Esophagus squamous epithelium (tissue), 5 donors: ENCODE data around the gene TTC28. TPM values are rescaled to one million over a fixed set of nuclear protein-coding genes. Genes with fewer than 3 reads are reported as not detected.

Experiments
- DNase-seq: peaks from one replicate; lab custom pipeline; 2025; lab: John Stamatoyannopoulos, UW
- H3K27ac ChIP-seq, 4 donors: fragments of 200-600 bp; sonication (generic); one replicate each; pipeline ENCODE4 v1.5.1; 2016 to 2019; ENCODE audit warnings: mild to moderate bottlenecking in 1 of 4
- H3K27me3 ChIP-seq, 4 donors: fragments of 200-600 bp; sonication (generic); 1 replicate in 3 of 4; 2 replicates in 1 of 4; pipeline versions ENCODE4 v1.5.1 to v1.6.0; 2017 to 2021; ENCODE audit warnings: antibody characterized with exemption in 1 of 4
- H3K36me3 ChIP-seq, 3 donors: fragments of 200-600 bp; sonication (generic); one replicate each; pipeline ENCODE4 v1.5.1; 2016 to 2019
- H3K4me1 ChIP-seq, 3 donors: fragments of 200-600 bp; sonication (generic); one replicate each; pipeline ENCODE4 v1.5.1; 2017 to 2019
- H3K4me3 ChIP-seq, 4 donors: fragments of 200-600 bp; sonication (generic); 1 replicate in 3 of 4; 2 replicates in 1 of 4; pipeline ENCODE4 v1.5.1; 2016 to 2019; ENCODE audit warnings: mild to moderate bottlenecking in 2 of 4, moderate library complexity in 1 of 4
- H3K9me3 ChIP-seq, 3 donors: fragments of 200-600 bp; sonication (generic); one replicate each; pipeline ENCODE4 v1.5.1; 2016 to 2019
- CTCF ChIP-seq, 6 experiments: fragments of 450-650 bp in 4 of 6; fragments of 200-600 bp in 2 of 6; sonication (generic) in 2 of 6; IDR thresholded peaks; one replicate each; pipeline ENCODE4 v1.5.1; 2016 to 2019; ENCODE audit warnings: antibody characterized with exemption in 6 of 6, mild to moderate bottlenecking in 4 of 6, moderate library complexity in 4 of 6
- POLR2A ChIP-seq, 4 donors: fragments of 450-650 bp; IDR thresholded peaks; one replicate each; pipeline ENCODE4 v1.6.1; 2017; ENCODE audit warnings: antibody characterized with exemption in 4 of 4, mild to moderate bottlenecking in 4 of 4, moderate library complexity in 3 of 4
- whole genome bisulfite sequencing, 2 donors: methylation state at CpG; one replicate each; pipeline ENCODE4 v1.1.5; 2018; 5-methylcytosine and 5-hydroxymethylcytosine counted together
- intact Hi-C: fragments of 100-400 bp; cut with DNase I; formaldehyde crosslinking; loops from one replicate; pipeline ENCODE4 v1.15.0; 2022
- total RNA-seq, 4 donors: library from RNA; depleted of rRNA; stranded (reverse); fragments of >200 nt; gene quantifications; one replicate each; pipeline ENCODE4 v1.1.0, GENCODE V29; 2016
- donor health status: DM: yes; HTN: yes; CAD: no.

TTC28 gene
- total RNA-seq, 4 donors from 2014 or later, result 6.0 to 21.4 (median 7.7) TPM

DNA sequence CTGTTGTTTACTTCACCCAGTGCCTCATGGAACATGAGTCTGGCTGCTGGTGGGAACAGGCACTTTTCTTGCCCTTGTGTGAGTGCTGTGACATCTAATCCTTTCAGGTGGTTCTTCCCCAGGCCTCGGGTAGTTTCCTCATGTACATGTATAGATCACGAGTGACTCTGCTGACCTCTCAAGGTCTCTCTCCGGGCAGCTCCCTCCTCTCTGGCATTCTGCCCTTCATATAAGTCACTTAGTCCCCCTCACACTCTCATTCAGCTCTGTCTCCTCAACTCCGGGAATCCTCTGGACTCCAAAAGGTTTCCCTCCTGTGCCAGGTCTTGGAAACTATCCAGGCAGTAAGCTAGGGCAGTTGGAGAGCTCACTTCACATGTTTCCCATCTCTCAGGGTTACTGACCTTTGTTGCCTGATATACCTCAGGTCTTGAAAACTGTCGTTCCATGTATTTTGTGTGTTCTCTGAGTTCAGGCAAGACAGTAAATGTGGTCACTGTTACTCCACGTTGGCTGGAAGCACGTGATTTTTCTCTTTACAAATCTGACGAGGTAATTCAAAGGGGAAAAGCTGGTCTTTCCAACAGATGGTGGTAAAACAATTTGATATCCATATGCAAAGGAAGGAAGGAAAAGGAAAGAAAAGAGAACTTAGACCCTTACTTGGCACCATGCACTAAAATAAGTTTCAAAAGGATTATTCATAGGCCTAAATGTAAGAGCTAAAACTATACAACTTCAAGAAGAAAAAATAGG lies 720.1 kb downstream of the TTC28 start:
- H3K27ac ChIP-seq, result no peak overlapping the region
- WGBS, 2 donors, result 63 to 70% methylated on average over 8 of the region's 8 CpGs
- no peak overlapping the region for H3K4me3 ChIP-seq
- intact Hi-C loops, result no loop called here
- TF ChIP-seq CTCF (IDR thresholded peaks at IDR 0.05), result no peak
- no peak for TF ChIP-seq POLR2A (IDR thresholded peaks at IDR 0.05)
- peaks cover 0 to 7% (median 0%) of the 10 kb centered on the region in 3 donors for H3K4me1 ChIP-seq
- no peaks in the 10 kb centered on the region for H3K9me3 ChIP-seq
- no peaks in the 10 kb centered on the region for H3K27me3 ChIP-seq
- DNase-seq, result no peak
- no peaks in the 10 kb centered on the region for H3K36me3 ChIP-seq

DNA sequence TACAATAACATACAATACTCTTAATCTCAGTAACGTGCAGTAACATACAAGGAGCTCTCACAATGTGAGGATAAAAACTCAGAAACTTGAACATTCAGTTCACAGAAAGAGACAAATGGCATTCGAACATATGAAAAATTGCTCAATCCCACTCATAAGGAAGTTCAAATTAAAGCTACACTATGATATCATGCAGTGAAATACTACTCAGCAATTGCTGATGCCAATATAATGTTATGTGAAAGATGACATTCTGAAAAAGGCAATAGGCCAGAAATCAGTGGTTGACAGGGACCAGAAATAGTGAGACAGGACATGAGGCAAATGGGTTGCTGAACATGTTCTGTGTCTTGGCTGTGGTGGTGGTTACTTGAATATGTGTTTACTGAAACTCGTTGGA lies 726.9 kb downstream of the TTC28 start:
- Histone ChIP-seq H3K27me3 (no peaks in the 10 kb centered on the region), H3K27ac (no peak overlapping the region), H3K36me3 (peaks cover 0 to 2% (median 0%) of the 10 kb centered on the region in 3 donors), H3K4me3 (no peak overlapping the region), H3K4me1 (peaks cover 0 to 13% (median 0%) of the 10 kb centered on the region in 3 donors), H3K9me3 (no peaks in the 10 kb centered on the region)
- intact Hi-C loops, result no loop called here
- 53 to 69% methylated on average over 3 of the region's 3 CpGs for WGBS, 2 donors
- TF ChIP-seq POLR2A (IDR thresholded peaks at IDR 0.05) (no peak), CTCF (IDR thresholded peaks at IDR 0.05) (no peak)
- no peak for DNase-seq

DNA sequence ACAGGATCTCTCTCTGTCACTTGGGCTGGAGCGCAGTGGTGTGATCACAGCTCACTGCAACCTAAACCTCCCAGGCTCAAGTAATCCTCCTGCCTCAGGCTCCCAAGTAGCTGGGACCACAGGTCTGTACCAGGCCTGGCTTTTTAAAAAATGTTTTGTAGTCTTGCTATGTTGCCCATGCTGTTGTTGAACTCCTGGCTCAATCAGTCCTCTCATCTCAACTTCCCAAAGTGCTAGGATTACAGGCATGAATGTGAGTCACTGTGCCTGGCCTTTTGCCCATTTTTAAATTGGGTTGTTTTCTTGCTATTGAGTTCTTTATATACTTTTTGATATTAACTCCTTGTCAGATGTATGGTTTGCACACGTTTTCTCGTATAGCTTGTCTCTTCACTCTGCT lies 727.5 kb downstream of the TTC28 start:
- H3K36me3 ChIP-seq, result peaks cover 0 to 4% (median 0%) of the 10 kb centered on the region in 3 donors
- intact Hi-C loops, result no loop called here
- H3K27ac ChIP-seq, result no peak overlapping the region
- H3K9me3 ChIP-seq, result no peaks in the 10 kb centered on the region
- H3K27me3 ChIP-seq, result no peaks in the 10 kb centered on the region
- peaks cover 0 to 13% (median 0%) of the 10 kb centered on the region in 3 donors for H3K4me1 ChIP-seq
- no peak overlapping the region for H3K4me3 ChIP-seq
- DNase-seq, result no peak
- no peak for TF ChIP-seq CTCF (IDR thresholded peaks at IDR 0.05)
- TF ChIP-seq POLR2A (IDR thresholded peaks at IDR 0.05), result no peak
- WGBS, 2 donors, result 80 to 91% methylated on average over 3 of the region's 3 CpGs

DNA sequence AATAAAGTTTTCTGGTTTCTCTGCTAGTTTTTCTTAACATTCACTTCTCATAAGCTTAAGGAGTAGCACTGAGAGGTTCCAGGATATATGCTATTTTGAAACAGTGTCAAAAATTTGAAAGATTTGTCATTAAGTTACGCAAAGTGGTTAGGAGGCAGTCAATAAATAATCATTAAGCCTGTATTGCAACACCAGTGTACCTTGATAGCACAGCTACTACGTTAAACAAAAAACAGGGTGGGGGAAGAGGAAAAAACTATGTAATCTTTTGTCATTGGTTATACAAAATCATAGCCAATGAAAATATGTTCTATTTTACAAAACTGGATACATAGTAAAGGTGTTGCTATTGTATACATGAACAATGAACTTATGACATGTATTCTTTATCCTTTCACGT lies 730.2 kb downstream of the TTC28 start:
- no peaks in the 10 kb centered on the region for H3K9me3 ChIP-seq
- no peaks in the 10 kb centered on the region for H3K27me3 ChIP-seq
- peaks cover 0 to 4% (median 0%) of the 10 kb centered on the region in 3 donors for H3K36me3 ChIP-seq
- no peak for DNase-seq
- H3K4me3 ChIP-seq, result no peak overlapping the region
- TF ChIP-seq POLR2A (IDR thresholded peaks at IDR 0.05), result no peak
- TF ChIP-seq CTCF (IDR thresholded peaks at IDR 0.05), result no peak
- H3K4me1 ChIP-seq, result peaks cover 0 to 13% (median 0%) of the 10 kb centered on the region in 3 donors
- 80 to 88% methylated on average over 3 of the region's 3 CpGs for WGBS, 2 donors
- intact Hi-C loops, result no loop called here
- H3K27ac ChIP-seq, result no peak overlapping the region

GRCh38 chr22:27948569-27948968 lies 731.1 kb downstream of the TTC28 start:
- no peak overlapping the region for H3K27ac ChIP-seq
- no peaks in the 10 kb centered on the region for H3K27me3 ChIP-seq
- peaks cover 0 to 13% (median 0%) of the 10 kb centered on the region in 3 donors for H3K4me1 ChIP-seq
- intact Hi-C loops, result no loop called here
- WGBS, 2 donors, result 61 to 96% methylated on average over 2 of the region's 2 CpGs
- no peak for TF ChIP-seq CTCF (IDR thresholded peaks at IDR 0.05)
- no peak for TF ChIP-seq POLR2A (IDR thresholded peaks at IDR 0.05)
- H3K4me3 ChIP-seq, result no peak overlapping the region
- peaks cover 0 to 4% (median 0%) of the 10 kb centered on the region in 3 donors for H3K36me3 ChIP-seq
- no peaks in the 10 kb centered on the region for H3K9me3 ChIP-seq
- no peak for DNase-seq
